Stimulated activated CD8-positive, alpha-beta memory T cell treated with anti-CD3 and anti-CD28 coated beads, Interleukin-15, amount 100 ng/mL, for 1 hour (primary cell): ENCODE results near the gene RFWD3.
"Not testable (repeated sequence)": the region's sequence is repeated elsewhere in the genome, so short reads cannot be mapped to it uniquely, and the experiment has no call there.

Experiments used
- DNase-seq: peaks from one replicate; pipeline ENCODE4 v3.0.0-alpha.2; 2020; ENCODE audit warnings: low read depth

Gene RFWD3

GRCh38 chr16:74666425-74667254 is at the start of gene RFWD3:
Gene RFWD3, minus strand, starts transcription at chr16:74666877. Its CDS starts 5,428 bp downstream, at chr16:74661449.
- DNase-seq = peak; percentile 89

DNA sequence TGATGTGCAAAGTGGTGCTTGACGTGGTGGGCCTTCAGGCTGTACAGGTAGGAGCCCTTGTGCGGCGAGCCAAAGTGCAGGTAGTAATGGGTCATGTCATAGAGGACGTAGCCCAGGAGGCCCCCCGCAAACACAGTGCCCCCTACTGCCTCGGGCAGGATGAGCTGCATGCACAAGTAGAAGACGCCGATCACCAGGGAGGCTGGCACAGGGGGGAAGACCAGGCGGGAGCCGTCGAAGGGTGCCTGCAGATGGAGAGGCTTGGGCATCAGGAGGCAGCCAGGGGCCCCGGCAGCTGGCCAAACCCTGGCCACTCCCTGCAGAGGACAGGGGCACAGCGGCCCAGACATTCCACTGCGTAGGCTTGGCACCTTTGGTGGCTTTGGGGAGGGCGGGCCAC is 49.7 kb upstream of the RFWD3 start:
- DNase-seq = no peak

- no peak for DNase-seq
These were observed 47.2 kb upstream of the RFWD3 start for GRCh38 chr16:74713876-74714275.

DNA sequence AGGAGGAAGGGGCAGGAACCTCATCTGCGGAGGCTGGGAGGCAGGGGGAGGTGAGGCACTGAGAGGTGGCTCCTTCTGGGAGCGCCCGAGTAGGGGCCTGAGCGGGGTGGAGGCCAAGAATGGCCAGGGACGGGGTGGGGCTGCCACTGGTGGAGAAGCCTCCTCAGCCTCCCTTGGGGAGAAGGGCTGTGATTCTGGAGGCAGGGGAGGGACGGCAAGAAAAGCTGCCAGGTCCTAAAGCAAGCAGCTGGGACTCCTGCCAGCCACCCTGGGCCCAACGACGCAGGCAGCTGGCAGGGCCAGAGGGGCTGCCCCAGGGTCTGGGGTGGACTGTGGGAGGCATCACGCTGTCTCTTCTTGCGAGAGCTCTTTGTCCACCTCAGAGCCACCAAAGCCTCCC is 46.6 kb upstream of the RFWD3 start:
- DNase-seq = no peak

- DNase-seq = no peak
These were observed 45.3 kb upstream of the RFWD3 start for GRCh38 chr16:74711938-74712337.

DNA sequence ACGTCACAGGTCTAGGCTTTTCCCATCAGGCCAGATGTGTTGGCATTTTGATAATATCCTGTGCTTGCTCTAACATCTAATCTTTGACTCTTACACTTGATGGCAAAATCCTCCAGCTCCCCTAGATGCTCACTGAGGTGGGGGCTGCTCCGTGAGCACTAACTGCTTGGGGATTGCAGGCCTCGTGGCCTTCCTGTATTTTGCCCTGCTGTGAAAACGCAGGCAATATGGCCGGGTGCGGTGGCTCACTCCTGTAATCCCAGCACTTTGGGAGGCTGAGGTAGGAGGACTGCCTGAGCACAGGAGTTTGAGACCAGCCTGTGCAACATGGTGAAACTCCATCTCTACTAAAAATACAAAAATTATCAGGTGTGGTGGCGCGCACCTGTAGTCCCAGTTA is 43.7 kb upstream of the RFWD3 start:
- DNase-seq = no peak

- peak; percentile 66 for DNase-seq
These were observed 42.8 kb upstream of the RFWD3 start for GRCh38 chr16:74709441-74709877.

DNA sequence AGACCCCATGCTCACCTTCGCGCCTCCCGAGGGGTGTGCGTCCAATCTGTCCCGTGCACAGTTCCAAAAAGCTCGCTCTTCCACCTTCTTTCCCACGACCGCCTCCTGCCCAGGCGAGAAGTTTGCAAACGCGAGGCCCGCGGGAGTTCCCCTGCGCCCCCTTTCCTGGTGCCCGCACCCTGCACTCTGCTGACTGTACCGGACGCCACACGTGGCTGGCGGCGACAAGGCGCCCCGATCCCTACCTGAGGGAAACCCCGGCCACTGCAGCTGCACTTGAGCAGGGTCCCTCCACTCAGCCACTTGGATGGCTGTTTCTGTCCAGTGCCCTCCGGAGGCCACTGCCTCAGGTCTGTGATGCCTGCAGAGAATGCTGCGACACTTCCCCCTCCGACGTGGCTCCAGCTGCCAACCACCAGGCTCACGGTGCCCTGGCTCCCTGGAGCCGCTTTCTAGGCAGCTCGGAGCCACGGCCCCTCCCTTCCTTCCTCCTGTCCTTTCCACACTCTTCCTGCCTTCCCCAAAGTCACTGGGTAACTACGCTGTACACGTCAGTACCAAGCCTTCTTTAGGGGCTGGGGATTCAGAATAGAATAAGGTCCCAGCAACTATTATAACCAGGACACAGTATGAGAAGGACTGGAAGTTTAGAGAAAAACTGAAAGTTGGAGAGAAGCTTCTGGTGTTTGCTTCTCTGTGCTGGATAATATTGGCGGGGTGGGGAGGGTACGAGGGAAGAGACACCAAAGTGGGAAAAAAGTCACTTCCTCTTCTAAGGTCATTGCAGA is 34.0 kb upstream of the RFWD3 start, which contains the start of gene MLKL:
Gene MLKL (minus strand): TSS at position 425 of the 788 bp plus-strand sequence. CDS start 5,105 bp downstream, outside the sequence.
- no peak for DNase-seq

DNA sequence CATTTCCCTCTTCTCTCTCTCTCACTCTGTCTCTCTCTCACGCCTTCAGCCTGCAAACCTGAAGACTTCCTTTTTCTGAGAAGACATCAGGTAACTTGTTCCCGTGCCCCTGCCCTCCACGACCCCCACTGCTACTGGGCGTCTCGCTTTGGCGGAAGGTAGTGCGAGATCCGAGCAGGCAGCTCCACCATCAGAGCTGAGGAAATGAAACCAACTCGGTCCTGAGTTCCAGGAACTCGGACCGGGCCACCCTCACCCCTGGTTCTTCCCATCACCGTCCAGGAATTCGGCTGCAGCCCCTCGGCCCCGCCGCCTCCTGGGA is 33.4 kb upstream of the RFWD3 start:
- no peak for DNase-seq

DNA sequence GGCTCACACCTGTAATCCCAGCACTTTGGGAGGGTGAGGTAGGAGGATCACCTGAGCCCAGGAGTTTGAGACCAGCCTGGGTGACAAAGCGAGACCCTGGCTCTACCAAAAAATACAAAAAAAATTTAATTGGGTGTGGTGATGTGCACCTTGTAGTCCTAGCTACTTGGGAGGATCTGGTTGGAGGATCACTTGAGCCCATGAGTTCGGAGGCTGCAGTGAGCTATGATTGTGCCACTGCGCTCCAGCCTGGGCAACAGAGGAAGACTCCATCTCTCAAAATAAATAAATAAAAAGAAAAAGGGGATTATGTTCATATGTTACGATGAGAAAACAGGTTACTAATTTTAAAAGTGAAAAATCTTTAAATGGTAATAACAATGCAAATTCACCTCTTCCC is 33.0 kb upstream of the RFWD3 start:
- DNase-seq = no peak

GRCh38 chr16:74698222-74698621 is 31.5 kb upstream of the RFWD3 start:
- DNase-seq = no peak

- DNase-seq = peak; percentile 34
These were observed 29.1 kb upstream of the RFWD3 start for GRCh38 chr16:74695450-74696422.

GRCh38 chr16:74691093-74691855 is 24.6 kb upstream of the RFWD3 start:
- no peak for DNase-seq

DNA sequence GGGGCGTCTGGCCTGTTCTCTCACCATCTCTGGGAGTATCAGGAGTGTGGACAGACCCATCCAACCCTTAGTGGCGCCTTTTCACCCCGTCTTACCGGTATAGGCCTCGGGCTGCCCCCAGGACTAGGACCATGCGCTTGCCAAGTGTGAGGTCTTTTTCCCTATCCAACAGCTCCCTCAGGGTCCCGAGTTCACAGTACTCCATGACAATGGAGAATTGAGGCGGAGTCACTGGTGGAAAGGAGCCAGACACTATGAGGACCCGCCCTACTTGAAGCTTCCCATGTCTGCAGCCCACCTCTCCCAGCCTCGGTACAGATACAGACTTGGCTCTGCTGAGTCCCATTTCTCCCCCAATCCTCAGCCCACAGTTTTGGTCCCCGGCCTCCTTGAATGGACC is 15.9 kb upstream of the RFWD3 start:
- no peak for DNase-seq

DNA sequence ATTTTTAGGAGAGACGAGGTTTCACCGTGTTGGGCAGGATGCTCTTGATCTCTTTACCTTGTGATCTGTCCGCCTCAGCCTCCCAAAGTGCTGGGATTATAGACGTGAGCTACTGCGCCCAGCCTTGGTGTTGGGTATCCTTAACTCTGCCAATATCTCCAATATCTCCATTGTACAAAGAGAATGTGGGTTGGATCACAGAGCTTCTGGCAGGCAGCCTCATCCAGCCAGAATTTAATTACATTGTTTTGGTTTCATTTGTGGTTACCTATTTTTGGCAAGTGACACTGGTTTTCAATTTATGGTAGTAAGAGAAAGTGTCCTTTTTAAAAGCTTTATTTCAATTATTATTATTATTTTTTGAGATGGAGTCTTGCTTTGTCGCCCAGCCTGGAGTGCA is 14.0 kb upstream of the RFWD3 start:
- no peak for DNase-seq

- DNase-seq = no peak
These were observed 13.3 kb upstream of the RFWD3 start for GRCh38 chr16:74679983-74680382.

GRCh38 chr16:74677868-74678267 is 11.2 kb upstream of the RFWD3 start:
- no peak for DNase-seq

DNA sequence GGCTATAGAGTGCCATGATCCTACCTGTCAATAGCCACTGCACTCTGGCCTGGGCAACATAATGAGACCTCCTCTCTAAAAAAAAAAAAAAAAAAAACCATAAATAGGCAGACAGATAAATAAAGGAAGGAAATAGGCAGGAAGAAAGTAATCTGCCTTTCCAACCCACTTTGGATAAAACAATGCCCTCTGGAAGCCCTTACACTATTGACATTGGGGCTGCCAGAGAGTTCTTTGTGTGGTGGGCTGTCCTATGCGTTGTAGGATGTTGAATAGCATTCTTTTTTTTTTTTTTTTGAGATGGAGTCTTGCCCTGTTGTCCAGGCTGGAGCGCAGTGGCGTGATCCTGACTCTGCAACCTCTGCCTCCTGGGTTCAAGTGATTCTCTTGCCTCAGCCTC is 7.2 kb upstream of the RFWD3 start:
- DNase-seq = no peak

GRCh38 chr16:74668877-74669276 is 2.2 kb upstream of the RFWD3 start:
- not testable (repeated sequence) for DNase-seq

GRCh38 chr16:74667255-74667700 is 601 bp upstream of the RFWD3 start:
- no peak for DNase-seq

- DNase-seq = no peak
These were observed 661 bp downstream of the RFWD3 start for GRCh38 chr16:74666010-74666421.
